AG09319 (cell line): ENCODE measurements around the gene AFF1.

ENCODE experiments used
- DNase-seq: peaks from one replicate; pipeline ENCODE4 v3.0.0-alpha.2; 2010; ENCODE audit warnings: low read depth; ENCODE audit errors: extremely low read depth
- TF ChIP-seq, protein P1 (sequence below): IDR thresholded peaks from 2 replicates; pipeline ENCODE4 v1.5.1; 2011; ENCODE audit warnings: low read depth, mild to moderate bottlenecking, inconsistent platforms, low read length, moderate library complexity

Gene AFF1

DNA sequence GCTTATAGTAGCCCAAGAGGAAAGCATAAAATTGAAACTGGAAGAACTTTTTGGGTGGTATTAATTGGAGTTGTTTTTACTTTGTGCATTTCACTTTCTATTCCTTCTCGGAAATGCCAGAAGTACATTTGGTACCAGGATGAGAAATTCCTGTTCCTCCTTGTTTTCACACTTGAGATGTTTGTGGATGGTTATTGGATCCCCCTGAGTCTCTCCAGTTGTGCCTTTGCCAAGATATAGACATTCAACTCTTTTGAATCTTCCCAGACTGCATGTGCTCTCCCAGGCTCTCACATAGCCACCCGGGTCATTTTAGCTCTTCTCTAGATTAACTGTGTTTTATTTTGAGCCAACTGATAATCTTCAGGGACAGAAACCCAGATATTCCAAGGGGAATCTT lies 120.5 kb downstream of the AFF1 start:
- no peak for DNase-seq
- TF ChIP-seq, protein P1, sequence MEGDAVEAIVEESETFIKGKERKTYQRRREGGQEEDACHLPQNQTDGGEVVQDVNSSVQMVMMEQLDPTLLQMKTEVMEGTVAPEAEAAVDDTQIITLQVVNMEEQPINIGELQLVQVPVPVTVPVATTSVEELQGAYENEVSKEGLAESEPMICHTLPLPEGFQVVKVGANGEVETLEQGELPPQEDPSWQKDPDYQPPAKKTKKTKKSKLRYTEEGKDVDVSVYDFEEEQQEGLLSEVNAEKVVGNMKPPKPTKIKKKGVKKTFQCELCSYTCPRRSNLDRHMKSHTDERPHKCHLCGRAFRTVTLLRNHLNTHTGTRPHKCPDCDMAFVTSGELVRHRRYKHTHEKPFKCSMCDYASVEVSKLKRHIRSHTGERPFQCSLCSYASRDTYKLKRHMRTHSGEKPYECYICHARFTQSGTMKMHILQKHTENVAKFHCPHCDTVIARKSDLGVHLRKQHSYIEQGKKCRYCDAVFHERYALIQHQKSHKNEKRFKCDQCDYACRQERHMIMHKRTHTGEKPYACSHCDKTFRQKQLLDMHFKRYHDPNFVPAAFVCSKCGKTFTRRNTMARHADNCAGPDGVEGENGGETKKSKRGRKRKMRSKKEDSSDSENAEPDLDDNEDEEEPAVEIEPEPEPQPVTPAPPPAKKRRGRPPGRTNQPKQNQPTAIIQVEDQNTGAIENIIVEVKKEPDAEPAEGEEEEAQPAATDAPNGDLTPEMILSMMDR, result no peak

DNA sequence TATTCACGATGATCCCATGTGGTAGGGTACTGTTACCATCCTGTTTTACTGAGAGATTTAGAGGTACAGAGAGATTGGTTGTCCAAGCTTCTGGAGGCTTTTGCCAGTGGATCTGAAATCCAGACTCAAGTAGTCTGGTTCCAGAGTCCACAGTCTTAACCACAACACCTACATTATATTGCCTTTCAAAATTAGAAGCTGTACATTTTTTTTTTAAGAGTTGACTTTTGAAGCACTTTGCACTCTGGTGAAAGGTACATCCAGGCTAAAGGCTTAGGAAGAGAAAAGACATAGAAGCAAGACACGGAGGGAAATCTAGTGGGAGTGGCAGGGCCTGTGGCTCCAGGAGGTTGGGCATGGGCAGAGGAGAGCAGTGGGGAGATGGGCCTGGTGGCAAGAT lies 122.1 kb downstream of the AFF1 start:
- TF ChIP-seq, protein P1, result no peak
- no peak for DNase-seq

DNA sequence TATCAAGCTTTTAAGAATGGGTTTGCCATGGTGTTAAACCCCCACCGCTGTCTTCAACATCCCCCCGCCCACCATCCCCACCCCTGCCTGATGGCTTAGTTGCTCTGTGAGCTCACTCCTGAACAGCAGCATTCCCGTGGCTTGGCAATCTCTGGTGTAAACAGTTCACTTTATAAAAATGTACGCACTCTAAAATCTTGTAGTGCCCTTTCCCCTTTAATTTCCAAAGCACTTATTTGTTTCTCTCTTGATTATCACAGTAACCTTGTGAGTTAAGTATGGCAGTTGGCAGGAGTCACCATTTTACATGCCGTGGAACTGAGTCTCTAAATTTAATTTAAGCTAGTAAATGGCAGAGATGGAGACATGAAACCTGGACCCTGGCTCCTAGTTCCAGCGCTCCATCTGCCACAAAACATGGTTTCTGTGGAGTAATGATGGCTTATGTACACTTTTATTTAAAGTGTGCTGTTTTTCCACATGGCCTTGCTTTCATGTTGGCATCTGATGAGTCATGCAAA lies 123.1 kb downstream of the AFF1 start:
- no peak for DNase-seq
- TF ChIP-seq, protein P1, result no peak

DNA sequence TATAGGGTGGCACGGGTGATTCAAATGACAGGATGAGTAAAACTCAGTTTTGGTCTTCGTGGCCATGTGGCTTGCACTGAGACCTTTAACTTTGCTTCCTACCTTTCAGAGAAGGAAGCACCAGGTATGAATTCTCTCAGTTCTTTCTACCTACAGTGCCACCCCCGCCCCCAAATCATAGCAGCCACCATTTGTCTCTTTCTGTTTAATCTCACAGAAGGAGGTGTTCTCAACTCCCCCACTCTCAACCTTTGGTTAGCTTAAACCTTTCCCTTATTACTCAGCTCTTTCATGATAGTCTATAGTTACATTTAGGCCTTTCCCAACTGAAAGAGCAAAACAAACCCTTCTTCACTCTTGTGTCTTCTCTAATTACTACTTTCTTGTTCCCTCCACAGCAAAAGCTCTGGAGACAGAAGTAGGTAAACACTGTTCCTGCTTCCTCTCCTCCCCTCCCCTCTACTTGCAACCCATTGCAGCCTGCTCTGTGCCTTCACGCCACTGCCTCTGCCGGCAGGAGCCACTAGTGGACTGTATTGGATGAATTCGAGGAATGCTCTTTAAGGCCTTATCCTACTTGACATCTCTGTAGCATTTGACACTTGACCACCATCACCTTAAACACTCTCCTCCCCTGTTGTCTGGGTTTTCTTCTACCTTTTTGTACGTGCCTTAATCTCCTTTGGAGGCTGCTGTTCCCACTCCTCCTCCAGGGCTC lies 123.7 kb downstream of the AFF1 start:
- DNase-seq, result no peak
- TF ChIP-seq, protein P1, result no peak

DNA sequence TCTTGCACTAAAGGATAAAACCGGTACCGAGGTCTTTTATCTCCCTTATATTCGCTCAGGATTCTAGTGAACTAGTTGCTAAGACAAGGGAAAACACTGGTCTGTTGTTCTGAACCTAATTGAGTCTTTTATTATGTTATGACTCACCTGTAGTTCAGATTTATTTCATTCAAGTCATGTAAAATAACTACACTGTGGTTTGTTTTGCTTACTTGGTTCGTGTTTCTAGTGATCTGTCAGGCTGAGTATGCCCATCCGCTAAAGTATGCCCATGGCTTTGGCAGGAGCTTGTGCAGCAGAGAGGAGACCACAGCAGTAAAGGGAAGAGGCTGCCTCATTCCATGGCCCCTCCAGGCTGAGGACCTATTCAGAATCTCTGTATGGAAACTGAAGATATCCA lies 126.1 kb downstream of the AFF1 start:
- DNase-seq, result no peak
- TF ChIP-seq, protein P1, result no peak

DNA sequence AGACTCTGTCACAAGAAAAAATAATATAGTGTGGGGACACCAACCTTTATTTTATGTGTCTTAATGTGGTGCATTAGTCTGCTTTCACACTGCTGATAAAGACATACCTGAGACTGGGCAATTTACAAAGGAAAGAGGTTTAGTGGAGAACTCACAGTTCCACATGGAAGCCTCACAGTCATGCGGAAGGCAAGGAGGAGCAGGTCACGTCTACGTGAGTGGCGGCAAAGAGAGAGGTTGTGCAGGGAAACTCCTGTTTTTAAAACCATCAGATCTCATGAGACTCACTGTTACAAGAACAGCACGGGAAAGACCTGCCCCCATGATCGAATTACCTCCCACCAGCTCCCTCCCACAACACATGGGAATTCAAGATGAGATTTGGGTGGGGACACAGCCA lies 130.2 kb downstream of the AFF1 start:
- TF ChIP-seq, protein P1, result no peak

DNA sequence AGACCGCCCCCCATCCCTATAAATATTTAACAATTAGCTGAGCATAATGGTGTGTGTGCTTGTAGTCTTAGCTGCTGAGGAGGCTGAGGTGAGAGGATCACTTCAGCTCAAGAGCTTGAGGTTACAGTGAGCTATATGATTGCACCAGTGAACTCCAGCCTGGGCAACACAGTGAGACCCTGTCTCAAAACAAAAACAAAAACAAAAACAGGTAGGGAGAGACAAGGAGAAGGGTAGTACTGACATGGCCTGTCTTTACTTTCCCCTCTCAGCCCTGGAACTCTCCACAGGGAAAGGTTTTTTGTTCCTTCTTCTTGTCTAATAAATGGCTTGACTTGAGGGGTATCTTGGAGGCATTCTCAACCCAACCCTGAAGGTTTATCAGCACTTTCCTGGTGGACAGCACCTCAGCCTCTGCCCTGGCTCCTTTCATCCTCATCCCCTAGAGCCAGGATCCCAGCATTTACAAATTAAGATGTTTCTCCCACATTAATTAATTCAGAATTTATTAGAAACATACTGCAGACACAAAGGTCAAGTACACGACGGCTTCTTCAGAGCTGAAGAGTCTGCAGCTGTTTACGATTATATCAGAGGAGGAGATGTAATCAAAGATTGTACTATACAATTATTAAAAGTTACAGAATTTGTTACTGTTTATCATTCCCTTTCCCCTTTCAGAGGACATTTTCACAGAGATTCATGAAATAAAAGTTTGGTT lies 131.8 kb downstream of the AFF1 start:
- no peak for DNase-seq
- TF ChIP-seq, protein P1, result no peak

More for the DNA sequence above, 130.2 kb downstream of the AFF1 start:
- no peak for DNase-seq
